ENCODE results near the gene ZNF300. TPM values are rescaled to one million over a fixed set of nuclear protein-coding genes. Genes with fewer than 3 reads are reported as not detected.
A peak's percentile ranks its signal among the peaks of the same experiment; 100 is the strongest.

Gene ZNF300
- 1 to 10 TPM; 1.2 to 4.3 (median 2.0) TPM for total RNA-seq
- polyA plus RNA-seq, result 1 to 10 TPM; 6.5 to 8.6 TPM

DNA sequence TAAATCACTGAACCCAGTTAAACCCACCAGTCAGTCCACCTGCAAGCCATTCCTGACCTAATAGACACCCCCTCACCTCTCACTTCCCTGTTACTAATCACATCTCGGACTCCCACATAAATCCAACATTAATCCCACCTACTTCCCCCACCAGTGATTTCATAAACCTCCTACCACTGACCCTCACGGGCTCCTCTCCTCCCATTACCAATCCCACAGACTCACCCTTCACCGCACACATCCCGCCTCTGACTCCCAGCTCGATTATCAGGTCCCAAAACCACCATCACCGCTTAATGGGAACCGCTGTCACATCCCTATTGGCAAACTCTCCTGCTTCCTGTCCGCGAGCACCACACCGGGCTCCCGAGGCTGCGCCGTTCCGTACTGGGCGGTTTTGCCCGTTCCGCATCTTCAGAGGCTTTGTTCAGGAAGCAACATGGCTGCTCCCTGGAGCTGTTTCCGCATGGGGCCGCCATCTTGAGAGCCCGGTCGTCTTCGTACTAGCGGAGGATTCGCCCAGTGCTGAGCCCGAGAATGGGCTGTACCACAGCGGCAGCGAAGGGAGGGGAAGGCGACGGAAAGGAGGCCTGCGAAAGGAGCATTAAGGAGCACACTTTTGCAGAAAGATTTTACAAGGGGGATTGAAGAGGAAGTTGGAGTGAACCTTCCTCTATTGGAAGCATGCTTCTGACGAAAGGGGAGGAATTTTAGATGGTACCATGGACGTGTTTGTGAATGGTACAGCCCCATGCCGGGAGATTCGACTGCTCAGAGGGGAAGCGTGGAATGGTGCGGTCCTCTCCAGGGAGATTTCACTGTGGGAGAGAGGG is at the start of gene ZNF300:
ZNF300 (minus strand) TSS at position 502 of the 833 bp plus-strand sequence. CDS start 1,825 bp downstream, outside the sequence.
- FAIRE-seq (peak; percentile 9), ATAC-seq (peak; percentile 100), DNase-seq (peak; percentile 83 to 93 (median 88))
- peaks cover 0 to 6% (median 4%) of the 10 kb centered on the region in 4 donors for H3K9me3 ChIP-seq
- WGBS, 2 donors, result 4% methylated on average over 36 of the region's 36 CpGs
- H3K27ac ChIP-seq, result peak within 1 kb of the TSS; percentile 35 to 74 (median 56)
- peak within 1 kb of the TSS; percentile 22 to 49 (median 42) for H3K4me3 ChIP-seq
- TF ChIP-seq, protein P1, sequence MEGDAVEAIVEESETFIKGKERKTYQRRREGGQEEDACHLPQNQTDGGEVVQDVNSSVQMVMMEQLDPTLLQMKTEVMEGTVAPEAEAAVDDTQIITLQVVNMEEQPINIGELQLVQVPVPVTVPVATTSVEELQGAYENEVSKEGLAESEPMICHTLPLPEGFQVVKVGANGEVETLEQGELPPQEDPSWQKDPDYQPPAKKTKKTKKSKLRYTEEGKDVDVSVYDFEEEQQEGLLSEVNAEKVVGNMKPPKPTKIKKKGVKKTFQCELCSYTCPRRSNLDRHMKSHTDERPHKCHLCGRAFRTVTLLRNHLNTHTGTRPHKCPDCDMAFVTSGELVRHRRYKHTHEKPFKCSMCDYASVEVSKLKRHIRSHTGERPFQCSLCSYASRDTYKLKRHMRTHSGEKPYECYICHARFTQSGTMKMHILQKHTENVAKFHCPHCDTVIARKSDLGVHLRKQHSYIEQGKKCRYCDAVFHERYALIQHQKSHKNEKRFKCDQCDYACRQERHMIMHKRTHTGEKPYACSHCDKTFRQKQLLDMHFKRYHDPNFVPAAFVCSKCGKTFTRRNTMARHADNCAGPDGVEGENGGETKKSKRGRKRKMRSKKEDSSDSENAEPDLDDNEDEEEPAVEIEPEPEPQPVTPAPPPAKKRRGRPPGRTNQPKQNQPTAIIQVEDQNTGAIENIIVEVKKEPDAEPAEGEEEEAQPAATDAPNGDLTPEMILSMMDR (IDR thresholded peaks at IDR 0.05), result no peak
- no peaks in the 10 kb centered on the region for H3K27me3 ChIP-seq
- H3K36me3 ChIP-seq, result no peaks in the 10 kb centered on the region
- H3K4me1 ChIP-seq, result peaks cover 0 to 3% (median 0%) of the 10 kb centered on the region in 3 donors
- intact Hi-C loops (cut with DNase I), result no loop called here

DNA sequence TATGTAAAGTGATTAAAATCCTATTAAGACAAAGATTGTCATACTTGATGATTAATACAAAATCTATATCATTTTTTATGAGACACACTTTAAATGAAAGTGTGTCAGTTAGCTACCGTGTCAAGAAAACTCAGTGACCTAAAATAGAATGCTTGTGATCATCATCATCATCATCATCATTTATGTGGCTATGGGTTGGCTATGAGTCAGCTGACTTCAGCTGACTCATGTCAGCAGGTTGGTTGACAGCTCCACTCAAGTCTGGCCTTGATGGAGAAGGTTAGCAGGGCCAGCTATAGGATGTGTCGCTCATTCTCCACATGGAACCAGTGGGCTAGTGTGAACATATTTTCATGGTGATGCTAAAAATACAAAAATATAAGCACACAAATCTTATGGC is 43.8 kb upstream of the ZNF300 start:
- no peak for FAIRE-seq
- no peak for ATAC-seq
- WGBS, 2 donors, result 76 to 95% methylated on average over 2 of the region's 2 CpGs
- no peaks in the 10 kb centered on the region for H3K36me3 ChIP-seq
- H3K27ac ChIP-seq, result no peak overlapping the region
- H3K4me1 ChIP-seq, result no peaks in the 10 kb centered on the region
- no peak for DNase-seq
- no peak overlapping the region for H3K4me3 ChIP-seq
- H3K9me3 ChIP-seq, result peaks cover 0 to 5% (median 0%) of the 10 kb centered on the region in 4 donors
- H3K27me3 ChIP-seq, result no peaks in the 10 kb centered on the region
- TF ChIP-seq, protein P1 (IDR thresholded peaks at IDR 0.05), result no peak
- intact Hi-C loops (cut with DNase I), result no loop called here

DNA sequence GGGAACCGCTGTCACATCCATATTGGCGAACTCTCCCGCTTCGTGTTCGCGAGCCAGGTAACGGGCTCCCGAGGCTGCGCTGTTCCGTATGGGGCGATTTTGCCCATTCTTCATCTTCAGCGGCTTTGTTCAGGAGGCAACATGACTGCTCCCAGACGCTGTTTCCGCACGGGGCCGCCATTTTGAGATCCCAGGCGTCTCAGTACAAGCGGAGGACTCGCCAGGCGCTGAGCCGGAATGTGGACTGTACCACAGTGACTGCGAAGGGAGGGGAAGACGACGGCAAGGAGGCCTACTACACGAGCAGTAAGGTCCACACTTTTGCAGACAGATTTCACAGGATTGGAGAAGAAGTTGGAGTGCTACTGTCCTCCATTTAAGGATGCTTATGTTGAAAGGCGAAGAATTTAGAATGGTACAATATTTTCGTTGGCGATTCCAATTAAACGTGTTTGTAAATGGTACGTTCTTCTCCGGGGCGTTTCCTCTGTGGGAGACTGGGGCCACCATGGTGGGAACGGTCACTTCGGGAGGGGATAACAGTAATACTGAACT is 41.6 kb upstream of the ZNF300 start:
- 3 to 6% methylated on average over 34 of the region's 34 CpGs for WGBS, 2 donors
- H3K27me3 ChIP-seq, result no peaks in the 10 kb centered on the region
- TF ChIP-seq, protein P1 (IDR thresholded peaks at IDR 0.05), result no peak
- intact Hi-C loops (cut with DNase I), result no loop called here
- ATAC-seq, result peak; percentile 98 to 100 (median 100)
- DNase-seq, result peak; percentile 87 to 93 (median 88)
- FAIRE-seq, result no peak
- H3K9me3 ChIP-seq, result peaks cover 0 to 4% (median 2%) of the 10 kb centered on the region in 4 donors
- H3K36me3 ChIP-seq, result peaks cover 0 to 18% (median 3%) of the 10 kb centered on the region in 3 donors
- H3K4me3 ChIP-seq, result peak overlapping the region; percentile 44 to 65 (median 50)
- no peaks in the 10 kb centered on the region for H3K4me1 ChIP-seq
- peak overlapping the region; percentile 56 to 82 (median 70) for H3K27ac ChIP-seq

DNA sequence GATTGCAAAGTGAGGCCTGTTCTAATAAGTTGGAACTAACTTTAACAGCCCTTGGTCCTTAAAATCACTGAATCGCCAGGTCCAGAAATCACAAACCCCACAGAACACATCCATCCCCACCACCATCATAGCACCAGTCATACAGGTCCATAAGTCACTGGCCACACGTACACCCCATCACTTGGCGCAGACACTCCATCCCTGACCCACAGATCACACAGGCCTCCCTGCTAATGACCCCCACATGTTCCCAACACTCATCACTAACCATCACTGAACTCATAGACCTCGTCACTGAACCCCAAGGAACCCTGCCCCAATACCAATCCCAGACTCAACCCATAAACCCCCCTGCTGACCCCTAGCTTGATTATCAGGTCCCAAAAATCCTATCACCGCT is 41.2 kb upstream of the ZNF300 start:
- intact Hi-C loops (cut with DNase I), result no loop called here
- H3K9me3 ChIP-seq, result peaks cover 0 to 9% (median 0%) of the 10 kb centered on the region in 4 donors
- ATAC-seq (peak; percentile 41 to 63 (median 53)), FAIRE-seq (no peak), DNase-seq (no peak)
- peak overlapping the region; percentile 44 to 65 (median 50) for H3K4me3 ChIP-seq
- H3K36me3 ChIP-seq, result peaks cover 0 to 23% (median 4%) of the 10 kb centered on the region in 3 donors
- no peaks in the 10 kb centered on the region for H3K4me1 ChIP-seq
- 28 to 37% methylated on average over 5 of the region's 5 CpGs for WGBS, 2 donors
- H3K27me3 ChIP-seq, result no peaks in the 10 kb centered on the region
- peak overlapping the region; percentile 56 to 82 (median 70) for H3K27ac ChIP-seq
- TF ChIP-seq, protein P1 (IDR thresholded peaks at IDR 0.05), result no peak
